K562 treated with DMSO at 1 percent for 48 hours (cell line): ENCODE data around the gene GPR156. TPM values are rescaled to one million over a fixed set of nuclear protein-coding genes. Genes with fewer than 3 reads are reported as not detected.

ENCODE experiments used
- total RNA-seq: library from RNA; unstranded; fragments of 300-600 nt; gene quantifications from 2 replicates; pipeline ENCODE4 v1.2.3, GENCODE V29; 2022; ENCODE audit warnings: low replicate concordance; ENCODE audit errors: extremely low read depth

GPR156 gene
- total RNA-seq = not detected in 2 replicates

DNA sequence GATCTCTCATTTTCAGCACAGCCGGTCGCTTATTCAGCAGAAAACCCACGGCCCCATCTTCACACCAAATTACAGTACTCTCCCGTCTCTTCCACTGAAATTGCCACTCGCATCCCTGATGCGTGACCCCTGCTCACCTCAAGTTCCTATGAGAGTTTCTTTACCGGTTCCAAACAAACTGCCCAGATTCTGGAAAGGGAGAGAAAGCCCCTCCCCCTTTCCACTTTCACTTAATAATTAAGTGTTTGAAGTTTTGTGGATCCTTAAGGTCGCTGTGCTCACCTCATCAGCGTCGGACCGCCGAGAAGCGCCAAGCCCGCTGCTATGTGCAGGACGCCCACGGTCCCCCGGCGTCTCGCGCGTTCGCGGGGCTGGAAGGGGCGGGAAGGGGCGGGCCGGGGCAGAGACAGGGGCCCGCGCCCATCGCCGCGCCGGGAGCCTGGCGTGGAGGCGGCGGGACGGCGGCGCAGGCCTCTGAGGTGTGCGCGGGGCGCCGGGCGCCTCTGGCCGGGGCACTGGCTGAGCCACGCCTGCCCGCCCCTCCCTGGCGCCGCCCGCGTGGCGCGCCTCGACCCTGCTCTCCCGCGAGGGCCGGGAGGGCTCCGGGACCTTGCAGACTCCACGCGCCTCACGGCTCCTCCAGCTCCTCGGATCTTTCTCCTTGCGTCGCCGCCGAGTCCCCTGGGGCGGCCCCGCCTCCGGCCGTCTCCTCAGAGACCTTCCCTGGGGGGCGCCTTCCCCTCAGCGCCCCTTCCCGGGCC, at the start of gene GPR156:
Gene GPR156 (minus strand): TSS at position 476 of the 761 bp plus-strand sequence. CDS start 41,124 bp downstream, outside the sequence.

Other genes with a start within 250 kb of the GPR156 start
- gene GSK3B, start 190.8 kb downstream of the GPR156 start, total RNA-seq = not detected in 2 replicates
- gene LRRC58, start 64.1 kb upstream of the GPR156 start, total RNA-seq = not detected in 2 replicates
- gene FSTL1, start 165.8 kb upstream of the GPR156 start, total RNA-seq = not detected in 2 replicates